ENCODE data around the gene LIN52. TPM values are rescaled to one million over a fixed set of nuclear protein-coding genes. Genes with fewer than 3 reads are reported as not detected.

The LIN52 gene
- total RNA-seq, 2 donors from 2014 or later = 16.4 to 19.0 TPM

GRCh38 chr14:74202113-74202512 lies 117.4 kb downstream of the LIN52 start:
- no peak for TF ChIP-seq CTCF (conservative IDR thresholded peaks at IDR 0.05)
- no peak overlapping the region for H3K27ac ChIP-seq (ENCODE audit: low read depth, low read length)
- H3K4me1 ChIP-seq (ENCODE audit: control insufficient read depth, insufficient read depth, low read length) = no peaks in the 10 kb centered on the region

GRCh38 chr14:74203639-74204038 lies 118.9 kb downstream of the LIN52 start:
- DNase-seq = no peak
- H3K27me3 ChIP-seq (ENCODE audit: control insufficient read depth, insufficient read depth, low read length, poor library complexity, severe bottlenecking) = no peaks in the 10 kb centered on the region
- Mint-ChIP-seq H3K27ac (no peak overlapping the region), H3K4me1 (peaks cover 1% of the 10 kb centered on the region), H3K36me3 (ENCODE audit: low read depth) (peaks cover 20% of the 10 kb centered on the region), H3K4me3 (no peak overlapping the region), H3K9me3 (no peaks in the 10 kb centered on the region), H3K27me3 (ENCODE audit: insufficient read depth) (no peaks in the 10 kb centered on the region)
- H3K9me3 ChIP-seq (ENCODE audit: control insufficient read depth, low read length) = no peaks in the 10 kb centered on the region
- no peak overlapping the region for H3K9ac ChIP-seq (ENCODE audit: extremely low read depth, low read length, poor library complexity, severe bottlenecking)
- no peak for TF ChIP-seq CTCF (conservative IDR thresholded peaks at IDR 0.05)
- peaks cover 17% of the 10 kb centered on the region for H3K36me3 ChIP-seq (ENCODE audit: control insufficient read depth, insufficient read depth, low read length)
- WGBS, 2 experiments (ENCODE audit: insufficient coverage in 1 of 2, insufficient read length in 1 of 2) = 93 to 97% methylated on average over 6 to 8 of the region's 8 CpGs
- H3K4me1 ChIP-seq (ENCODE audit: control insufficient read depth, insufficient read depth, low read length) = no peaks in the 10 kb centered on the region
- no peak overlapping the region for H3K4me3 ChIP-seq (ENCODE audit: low read length)
- no peak overlapping the region for H3K27ac ChIP-seq (ENCODE audit: low read depth, low read length)

More at GRCh38 chr14:74202113-74202512, 117.4 kb downstream of the LIN52 start:
- Mint-ChIP-seq H3K27ac (no peak overlapping the region), H3K27me3 (ENCODE audit: insufficient read depth) (no peaks in the 10 kb centered on the region), H3K9me3 (no peaks in the 10 kb centered on the region), H3K36me3 (ENCODE audit: low read depth) (peaks cover 20% of the 10 kb centered on the region), H3K4me1 (no peaks in the 10 kb centered on the region), H3K4me3 (no peak overlapping the region)
- Histone ChIP-seq H3K9me3 (ENCODE audit: control insufficient read depth, low read length) (no peaks in the 10 kb centered on the region), H3K36me3 (ENCODE audit: control insufficient read depth, insufficient read depth, low read length) (peaks cover 17% of the 10 kb centered on the region), H3K9ac (ENCODE audit: extremely low read depth, low read length, poor library complexity, severe bottlenecking) (no peak overlapping the region), H3K27me3 (ENCODE audit: control insufficient read depth, insufficient read depth, low read length, poor library complexity, severe bottlenecking) (no peaks in the 10 kb centered on the region), H3K4me3 (ENCODE audit: low read length) (no peak overlapping the region)
- DNase-seq = no peak

GRCh38 chr14:74204491-74204890 lies 119.7 kb downstream of the LIN52 start:
- Mint-ChIP-seq H3K36me3 (ENCODE audit: low read depth) (peaks cover 13% of the 10 kb centered on the region), H3K4me1 (peaks cover 5% of the 10 kb centered on the region), H3K9me3 (no peaks in the 10 kb centered on the region), H3K27ac (peak overlapping the region; percentile 61), H3K27me3 (ENCODE audit: insufficient read depth) (no peaks in the 10 kb centered on the region), H3K4me3 (no peak overlapping the region)
- no peaks in the 10 kb centered on the region for H3K27me3 ChIP-seq (ENCODE audit: control insufficient read depth, insufficient read depth, low read length, poor library complexity, severe bottlenecking)
- no peaks in the 10 kb centered on the region for H3K4me1 ChIP-seq (ENCODE audit: control insufficient read depth, insufficient read depth, low read length)
- H3K9ac ChIP-seq (ENCODE audit: extremely low read depth, low read length, poor library complexity, severe bottlenecking) = no peak overlapping the region
- peaks cover 12% of the 10 kb centered on the region for H3K36me3 ChIP-seq (ENCODE audit: control insufficient read depth, insufficient read depth, low read length)
- H3K9me3 ChIP-seq (ENCODE audit: control insufficient read depth, low read length) = no peaks in the 10 kb centered on the region
- DNase-seq = no peak
- no peak overlapping the region for H3K4me3 ChIP-seq (ENCODE audit: low read length)
- 97 to 98% methylated on average over 6 of the region's 6 CpGs for WGBS, 2 experiments (ENCODE audit: insufficient coverage in 1 of 2, insufficient read length in 1 of 2)
- H3K27ac ChIP-seq (ENCODE audit: low read depth, low read length) = peak overlapping the region; percentile 26
- no peak for TF ChIP-seq CTCF (conservative IDR thresholded peaks at IDR 0.05)
